Measurements from ENCODE around the gene LMF2.
"Not testable (repeated sequence)": the region's sequence is repeated elsewhere in the genome, so short reads cannot be mapped to it uniquely, and the experiment has no call there.

Gene LMF2

DNA sequence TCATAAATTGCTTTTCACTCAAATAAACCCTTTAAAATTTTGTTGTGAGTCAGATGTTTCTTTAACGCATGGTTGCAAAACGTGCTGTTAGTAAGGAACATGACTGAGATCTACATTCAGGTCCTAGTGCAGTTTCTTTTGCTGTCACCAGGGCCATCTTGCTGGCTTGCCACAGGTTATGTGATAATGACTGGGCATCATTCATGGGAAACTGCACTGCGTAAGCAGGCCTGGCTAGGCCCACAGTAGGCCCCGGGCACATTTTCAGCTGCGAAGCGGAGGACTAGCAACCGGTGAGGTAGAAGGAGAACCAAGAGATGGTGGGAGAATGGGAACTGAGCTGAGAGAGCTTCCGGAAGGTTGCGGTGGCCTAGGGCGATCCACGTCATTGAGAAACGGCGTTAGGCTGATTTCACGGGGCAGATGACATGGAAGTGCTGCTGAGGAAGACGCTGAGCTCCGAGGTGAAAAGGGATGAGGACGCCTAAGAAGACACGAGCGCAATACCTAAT, 35.0 kb upstream of the LMF2 start:
- TF ChIP-seq, protein P1, sequence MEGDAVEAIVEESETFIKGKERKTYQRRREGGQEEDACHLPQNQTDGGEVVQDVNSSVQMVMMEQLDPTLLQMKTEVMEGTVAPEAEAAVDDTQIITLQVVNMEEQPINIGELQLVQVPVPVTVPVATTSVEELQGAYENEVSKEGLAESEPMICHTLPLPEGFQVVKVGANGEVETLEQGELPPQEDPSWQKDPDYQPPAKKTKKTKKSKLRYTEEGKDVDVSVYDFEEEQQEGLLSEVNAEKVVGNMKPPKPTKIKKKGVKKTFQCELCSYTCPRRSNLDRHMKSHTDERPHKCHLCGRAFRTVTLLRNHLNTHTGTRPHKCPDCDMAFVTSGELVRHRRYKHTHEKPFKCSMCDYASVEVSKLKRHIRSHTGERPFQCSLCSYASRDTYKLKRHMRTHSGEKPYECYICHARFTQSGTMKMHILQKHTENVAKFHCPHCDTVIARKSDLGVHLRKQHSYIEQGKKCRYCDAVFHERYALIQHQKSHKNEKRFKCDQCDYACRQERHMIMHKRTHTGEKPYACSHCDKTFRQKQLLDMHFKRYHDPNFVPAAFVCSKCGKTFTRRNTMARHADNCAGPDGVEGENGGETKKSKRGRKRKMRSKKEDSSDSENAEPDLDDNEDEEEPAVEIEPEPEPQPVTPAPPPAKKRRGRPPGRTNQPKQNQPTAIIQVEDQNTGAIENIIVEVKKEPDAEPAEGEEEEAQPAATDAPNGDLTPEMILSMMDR (conservative IDR thresholded peaks at IDR 0.05): no peak
- no peak overlapping the region for H3K27ac ChIP-seq

DNA sequence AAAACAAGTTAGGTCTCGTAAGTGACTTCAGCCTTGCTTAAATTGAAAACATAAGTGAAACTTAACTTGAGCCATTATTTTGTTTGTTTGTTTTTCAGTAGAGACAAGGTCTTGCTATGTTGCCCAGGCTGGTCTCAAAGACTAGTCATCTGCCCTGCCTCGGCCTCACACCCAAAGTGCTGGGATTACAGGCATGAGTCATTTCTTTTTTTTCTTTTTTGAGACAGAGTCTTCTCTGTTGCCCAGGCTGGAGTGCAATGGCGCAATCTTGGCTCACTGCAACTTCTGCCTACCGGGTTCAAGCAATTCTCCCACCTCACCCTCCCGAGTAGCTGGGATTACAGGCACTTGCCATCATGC, 34.1 kb upstream of the LMF2 start:
- H3K27ac ChIP-seq: not testable (repeated sequence)

DNA sequence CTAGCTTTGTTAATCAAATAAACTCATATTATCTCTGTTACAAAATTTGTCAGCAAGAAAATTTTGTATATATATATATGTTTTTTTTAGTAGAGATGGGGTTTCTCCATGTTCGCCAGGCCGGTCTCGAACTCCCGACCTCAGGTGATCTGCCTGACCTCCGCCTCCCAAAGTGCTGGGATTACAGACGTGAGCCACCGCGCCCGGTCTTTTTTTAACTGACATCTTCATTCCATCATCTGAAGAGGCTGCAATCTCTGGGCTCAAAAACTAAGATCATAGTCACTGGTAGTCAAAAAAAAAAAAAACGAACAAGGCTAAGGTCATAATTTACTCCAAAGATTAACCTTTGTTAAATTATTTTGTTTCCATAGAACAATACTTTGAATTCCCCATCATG, 32.9 kb upstream of the LMF2 start:
- TF ChIP-seq, protein P1 (conservative IDR thresholded peaks at IDR 0.05): no peak
- no peak overlapping the region for H3K27ac ChIP-seq

DNA sequence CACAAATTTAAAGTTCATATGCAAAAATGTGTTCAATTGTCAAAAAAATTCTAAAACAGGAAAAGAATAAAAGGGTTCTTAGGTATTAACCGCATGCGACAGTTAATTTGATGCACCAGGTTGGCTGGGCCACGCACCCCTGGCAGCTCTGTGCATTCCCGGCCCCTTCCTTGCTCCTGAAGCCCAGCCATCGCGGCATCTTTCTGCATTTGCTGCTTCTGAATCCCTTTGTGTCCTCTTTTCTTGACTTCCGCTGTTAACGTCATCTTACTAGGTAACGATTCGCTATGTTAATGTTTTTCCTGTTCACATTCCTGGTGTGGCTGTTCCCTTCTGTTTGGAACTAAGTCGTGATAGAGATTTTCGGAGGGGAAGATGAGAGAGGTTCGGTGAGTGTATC, 30.3 kb upstream of the LMF2 start:
- H3K27ac ChIP-seq: no peak overlapping the region
- TF ChIP-seq, protein P1 (conservative IDR thresholded peaks at IDR 0.05): no peak

DNA sequence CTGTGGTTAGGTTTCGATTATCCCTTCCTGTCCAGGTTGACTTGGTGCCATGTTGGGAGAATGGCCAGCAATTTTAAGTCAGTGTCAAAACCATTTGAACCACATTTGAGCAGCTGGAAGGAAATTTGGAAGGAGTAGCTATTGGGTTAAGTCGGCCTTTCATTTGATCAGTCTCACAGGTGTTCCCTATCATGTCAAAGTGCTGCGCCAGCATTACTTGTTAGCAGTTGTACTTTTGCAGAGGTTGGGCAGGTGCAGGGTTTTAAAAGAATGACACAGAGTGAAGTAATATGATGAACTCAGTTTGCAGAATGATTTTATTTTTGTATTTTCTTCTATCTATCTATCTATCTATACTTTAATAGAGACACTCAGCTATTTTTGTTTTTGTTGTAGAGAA, 28.7 kb upstream of the LMF2 start:
- H3K27ac ChIP-seq: no peak overlapping the region
- TF ChIP-seq, protein P1 (conservative IDR thresholded peaks at IDR 0.05): no peak

DNA sequence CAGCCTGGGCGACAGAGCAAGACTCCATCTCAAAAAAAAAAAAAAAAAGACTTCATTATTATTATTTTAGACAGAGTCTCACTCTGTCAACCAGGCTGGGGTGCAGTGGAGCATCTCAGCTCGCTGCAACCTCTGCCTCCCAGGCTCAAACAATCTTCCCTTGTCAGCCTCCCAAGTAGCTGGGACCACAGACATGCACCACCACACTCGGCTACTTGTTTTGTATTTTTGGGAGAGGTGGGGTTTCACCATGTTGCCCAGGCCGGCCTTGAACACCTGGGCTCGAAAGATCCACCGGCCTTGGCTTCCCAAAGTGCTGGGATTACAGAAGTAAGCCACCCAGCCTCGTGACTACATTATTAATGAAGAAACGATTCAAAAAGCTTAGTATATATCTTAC, 27.6 kb upstream of the LMF2 start:
- TF ChIP-seq, protein P1 (conservative IDR thresholded peaks at IDR 0.05): no peak
- no peak overlapping the region for H3K27ac ChIP-seq

DNA sequence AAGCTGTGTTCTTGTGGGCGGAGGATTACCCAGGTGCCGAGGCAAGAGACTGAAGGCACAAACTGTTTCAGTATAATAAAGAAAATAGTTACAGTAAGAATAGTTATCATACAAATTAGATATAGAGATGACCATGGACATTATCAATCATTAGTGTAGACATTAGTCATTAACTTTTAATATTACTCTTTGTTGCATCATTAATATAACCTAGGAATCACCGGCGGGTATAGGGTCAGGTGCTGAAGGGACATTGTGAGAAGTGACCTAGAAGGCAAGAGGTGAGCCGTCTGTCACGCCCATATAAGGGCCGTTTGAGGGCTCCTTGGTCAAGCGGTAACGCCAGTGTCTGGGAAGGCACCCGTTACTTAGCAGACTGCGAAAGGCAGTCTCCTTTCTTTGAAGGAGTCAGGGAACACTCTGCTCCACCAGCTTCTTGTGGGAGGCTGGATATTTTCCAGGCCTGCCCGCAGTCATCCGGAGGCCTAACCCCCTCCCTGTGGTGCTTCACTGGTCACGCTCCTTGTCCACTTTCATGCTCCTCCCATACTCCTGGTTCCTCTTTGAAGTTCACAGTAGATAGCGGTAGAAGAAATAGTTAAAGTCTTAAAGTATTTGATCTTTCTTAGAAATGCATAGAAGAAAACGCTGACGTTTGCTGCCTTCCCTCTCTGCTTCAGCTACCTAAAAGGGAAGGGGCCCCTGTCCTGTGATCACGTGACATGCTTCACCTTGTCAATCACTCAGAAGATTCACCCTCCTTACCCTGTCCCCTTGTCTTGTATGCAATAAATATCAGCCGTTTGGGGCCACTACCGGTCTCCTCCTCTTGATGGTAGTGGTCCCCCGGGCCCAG, 26.6 kb upstream of the LMF2 start:
- not testable (repeated sequence) for H3K27ac ChIP-seq

DNA sequence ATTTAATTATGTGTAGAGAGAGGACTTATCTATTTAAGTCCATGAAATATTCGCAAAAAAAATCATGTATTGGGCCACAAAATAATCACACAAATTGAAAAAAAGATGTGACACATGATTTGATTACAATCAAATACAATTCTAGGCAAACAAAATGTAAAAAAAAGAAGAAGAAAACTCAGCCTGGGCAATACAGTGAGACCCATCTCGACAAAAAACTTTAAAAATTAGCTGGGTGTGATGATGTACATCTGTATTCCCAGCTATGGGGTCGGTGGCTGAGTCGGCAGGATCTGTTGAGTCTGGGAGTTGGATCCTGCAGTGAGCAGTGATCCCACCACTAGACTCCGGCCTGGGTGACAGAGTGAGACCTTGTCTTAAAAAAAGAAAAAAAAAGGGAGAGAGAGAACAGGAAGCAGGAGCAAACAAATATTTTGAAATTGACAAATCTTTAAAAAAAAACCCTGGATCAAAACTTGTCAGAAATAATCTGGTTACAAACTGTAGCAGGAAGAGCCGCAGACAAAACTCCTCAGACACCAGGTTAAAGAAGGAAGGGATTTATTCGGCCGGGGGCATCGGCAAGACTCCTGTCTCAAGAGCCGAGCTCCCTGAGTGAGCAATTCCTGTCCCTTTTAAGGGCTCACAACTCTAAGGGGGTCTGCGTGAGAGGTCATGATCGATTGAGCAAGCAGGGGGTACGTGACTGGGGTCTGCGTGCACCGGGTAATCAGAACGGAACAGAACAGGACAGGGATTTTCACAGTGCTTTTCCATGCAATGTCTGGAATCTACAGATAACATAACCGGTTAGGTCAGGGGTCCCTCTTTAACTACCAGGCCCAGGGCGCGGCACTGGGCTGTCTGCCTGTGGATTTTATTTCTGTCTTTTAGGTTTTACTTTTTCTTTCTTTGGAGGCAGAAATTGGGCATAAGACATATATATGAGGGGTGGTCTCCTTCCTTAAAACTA, 25.6 kb upstream of the LMF2 start:
- TF ChIP-seq, protein P1 (conservative IDR thresholded peaks at IDR 0.05): no peak
- H3K27ac ChIP-seq: peak overlapping the region; percentile 71; the same call in 1 of the 2 replicates
